ENCODE results near the gene KRT37.
"Not testable (repeated sequence)": the region's sequence is repeated elsewhere in the genome, so short reads cannot be mapped to it uniquely, and the experiment has no call there.

KRT37 gene

GRCh38 chr17:41439375-41439774, 15.0 kb upstream of the KRT37 start:
- no peak overlapping the region for H3K4me3 ChIP-seq (ENCODE audit: insufficient read depth, low read depth, low read length)
- H3K9me3 ChIP-seq (ENCODE audit: control insufficient read depth, low read length): no peaks in the 10 kb centered on the region
- no peak overlapping the region for H3K27ac ChIP-seq (ENCODE audit: insufficient read depth, low read depth, low read length, poor library complexity, severe bottlenecking)
- no peaks in the 10 kb centered on the region for H3K27me3 ChIP-seq (ENCODE audit: control insufficient read depth, insufficient read depth, low read length, poor library complexity, severe bottlenecking)
- no peaks in the 10 kb centered on the region for H3K36me3 ChIP-seq (ENCODE audit: control insufficient read depth, insufficient read depth, low read length)
- H3K4me1 ChIP-seq (ENCODE audit: control insufficient read depth, insufficient read depth, low read length): no peaks in the 10 kb centered on the region
- 72 to 73% methylated on average over 5 of the region's 5 CpGs for WGBS, 2 experiments

GRCh38 chr17:41437769-41438168, 13.4 kb upstream of the KRT37 start:
- WGBS, 2 experiments: 93 to 94% methylated on average over 9 of the region's 9 CpGs
- no peaks in the 10 kb centered on the region for H3K27me3 ChIP-seq (ENCODE audit: control insufficient read depth, insufficient read depth, low read length, poor library complexity, severe bottlenecking)
- no peak overlapping the region for H3K4me3 ChIP-seq (ENCODE audit: insufficient read depth, low read depth, low read length)
- H3K4me1 ChIP-seq (ENCODE audit: control insufficient read depth, insufficient read depth, low read length): no peaks in the 10 kb centered on the region
- no peak overlapping the region for H3K27ac ChIP-seq (ENCODE audit: insufficient read depth, low read depth, low read length, poor library complexity, severe bottlenecking)
- no peaks in the 10 kb centered on the region for H3K36me3 ChIP-seq (ENCODE audit: control insufficient read depth, insufficient read depth, low read length)
- no peaks in the 10 kb centered on the region for H3K9me3 ChIP-seq (ENCODE audit: control insufficient read depth, low read length)

- Histone ChIP-seq H3K27me3 (ENCODE audit: control insufficient read depth, insufficient read depth, low read length, poor library complexity, severe bottlenecking) (no peaks in the 10 kb centered on the region), H3K36me3 (ENCODE audit: control insufficient read depth, insufficient read depth, low read length) (no peaks in the 10 kb centered on the region), H3K4me1 (ENCODE audit: control insufficient read depth, insufficient read depth, low read length) (no peaks in the 10 kb centered on the region), H3K4me3 (ENCODE audit: insufficient read depth, low read depth, low read length) (no peak overlapping the region), H3K9me3 (ENCODE audit: control insufficient read depth, low read length) (no peaks in the 10 kb centered on the region), H3K27ac (ENCODE audit: insufficient read depth, low read depth, low read length, poor library complexity, severe bottlenecking) (no peak overlapping the region)
- WGBS, 2 experiments: 89 to 93% methylated on average over 7 of the region's 7 CpGs
Observed at GRCh38 chr17:41437254-41437653, 12.9 kb upstream of the KRT37 start.

- no peaks in the 10 kb centered on the region for H3K27me3 ChIP-seq (ENCODE audit: control insufficient read depth, insufficient read depth, low read length, poor library complexity, severe bottlenecking)
- no peaks in the 10 kb centered on the region for H3K9me3 ChIP-seq (ENCODE audit: control insufficient read depth, low read length)
- 89 to 91% methylated on average over 4 to 5 of the region's 5 CpGs for WGBS, 2 experiments
Observed at GRCh38 chr17:41434415-41434814, 10.0 kb upstream of the KRT37 start.

GRCh38 chr17:41434005-41434404, 9.6 kb upstream of the KRT37 start:
- Histone ChIP-seq H3K4me1 (ENCODE audit: control insufficient read depth, insufficient read depth, low read length) (no peaks in the 10 kb centered on the region), H3K27me3 (ENCODE audit: control insufficient read depth, insufficient read depth, low read length, poor library complexity, severe bottlenecking) (no peaks in the 10 kb centered on the region), H3K4me3 (ENCODE audit: insufficient read depth, low read depth, low read length) (no peak overlapping the region), H3K27ac (ENCODE audit: insufficient read depth, low read depth, low read length, poor library complexity, severe bottlenecking) (no peak overlapping the region), H3K36me3 (ENCODE audit: control insufficient read depth, insufficient read depth, low read length) (no peaks in the 10 kb centered on the region), H3K9me3 (ENCODE audit: control insufficient read depth, low read length) (no peaks in the 10 kb centered on the region)
- 87 to 90% methylated on average over 4 of the region's 4 CpGs for WGBS, 2 experiments

More at GRCh38 chr17:41434415-41434814, 10.0 kb upstream of the KRT37 start:
- Histone ChIP-seq H3K27ac (ENCODE audit: insufficient read depth, low read depth, low read length, poor library complexity, severe bottlenecking) (no peak overlapping the region), H3K36me3 (ENCODE audit: control insufficient read depth, insufficient read depth, low read length) (no peaks in the 10 kb centered on the region), H3K4me1 (ENCODE audit: control insufficient read depth, insufficient read depth, low read length) (no peaks in the 10 kb centered on the region), H3K4me3 (ENCODE audit: insufficient read depth, low read depth, low read length) (no peak overlapping the region)

- Histone ChIP-seq H3K36me3 (ENCODE audit: control insufficient read depth, insufficient read depth, low read length) (no peaks in the 10 kb centered on the region), H3K27me3 (ENCODE audit: control insufficient read depth, insufficient read depth, low read length, poor library complexity, severe bottlenecking) (no peaks in the 10 kb centered on the region), H3K9me3 (ENCODE audit: control insufficient read depth, low read length) (no peaks in the 10 kb centered on the region), H3K4me3 (ENCODE audit: insufficient read depth, low read depth, low read length) (no peak overlapping the region), H3K27ac (ENCODE audit: insufficient read depth, low read depth, low read length, poor library complexity, severe bottlenecking) (no peak overlapping the region), H3K4me1 (ENCODE audit: control insufficient read depth, insufficient read depth, low read length) (no peaks in the 10 kb centered on the region)
- whole genome bisulfite sequencing, 2 experiments: 67 to 73% methylated on average over 4 of the region's 4 CpGs
Observed at GRCh38 chr17:41433586-41433985, 9.2 kb upstream of the KRT37 start.

GRCh38 chr17:41430376-41430775, 6.0 kb upstream of the KRT37 start:
- H3K27me3 ChIP-seq (ENCODE audit: control insufficient read depth, insufficient read depth, low read length, poor library complexity, severe bottlenecking); H3K4me3 ChIP-seq (ENCODE audit: insufficient read depth, low read depth, low read length); H3K4me1 ChIP-seq (ENCODE audit: control insufficient read depth, insufficient read depth, low read length); H3K36me3 ChIP-seq (ENCODE audit: control insufficient read depth, insufficient read depth, low read length); H3K9me3 ChIP-seq (ENCODE audit: control insufficient read depth, low read length); H3K27ac ChIP-seq (ENCODE audit: insufficient read depth, low read depth, low read length, poor library complexity, severe bottlenecking): not testable (repeated sequence)
- 90 to 92% methylated on average over 9 of the region's 9 CpGs for WGBS, 2 experiments

GRCh38 chr17:41429667-41430066, 5.3 kb upstream of the KRT37 start:
- H3K4me3 ChIP-seq (ENCODE audit: insufficient read depth, low read depth, low read length): no peak overlapping the region
- H3K36me3 ChIP-seq (ENCODE audit: control insufficient read depth, insufficient read depth, low read length): no peaks in the 10 kb centered on the region
- H3K27ac ChIP-seq (ENCODE audit: insufficient read depth, low read depth, low read length, poor library complexity, severe bottlenecking): no peak overlapping the region
- no peaks in the 10 kb centered on the region for H3K27me3 ChIP-seq (ENCODE audit: control insufficient read depth, insufficient read depth, low read length, poor library complexity, severe bottlenecking)
- WGBS, 2 experiments: 91 to 92% methylated on average over 7 of the region's 7 CpGs
- H3K9me3 ChIP-seq (ENCODE audit: control insufficient read depth, low read length): no peaks in the 10 kb centered on the region
- no peaks in the 10 kb centered on the region for H3K4me1 ChIP-seq (ENCODE audit: control insufficient read depth, insufficient read depth, low read length)

- no peaks in the 10 kb centered on the region for H3K9me3 ChIP-seq (ENCODE audit: control insufficient read depth, low read length)
- no peaks in the 10 kb centered on the region for H3K27me3 ChIP-seq (ENCODE audit: control insufficient read depth, insufficient read depth, low read length, poor library complexity, severe bottlenecking)
- no peaks in the 10 kb centered on the region for H3K4me1 ChIP-seq (ENCODE audit: control insufficient read depth, insufficient read depth, low read length)
- H3K36me3 ChIP-seq (ENCODE audit: control insufficient read depth, insufficient read depth, low read length): no peaks in the 10 kb centered on the region
- H3K27ac ChIP-seq (ENCODE audit: insufficient read depth, low read depth, low read length, poor library complexity, severe bottlenecking): no peak overlapping the region
- WGBS, 2 experiments: 64 to 71% methylated on average over 4 of the region's 4 CpGs
- no peak overlapping the region for H3K4me3 ChIP-seq (ENCODE audit: insufficient read depth, low read depth, low read length)
Observed at GRCh38 chr17:41428591-41429291, 4.4 kb upstream of the KRT37 start.

- not testable (repeated sequence) for H3K9me3 ChIP-seq (ENCODE audit: control insufficient read depth, low read length); H3K4me1 ChIP-seq (ENCODE audit: control insufficient read depth, insufficient read depth, low read length); H3K4me3 ChIP-seq (ENCODE audit: insufficient read depth, low read depth, low read length); H3K27ac ChIP-seq (ENCODE audit: insufficient read depth, low read depth, low read length, poor library complexity, severe bottlenecking); H3K36me3 ChIP-seq (ENCODE audit: control insufficient read depth, insufficient read depth, low read length); H3K27me3 ChIP-seq (ENCODE audit: control insufficient read depth, insufficient read depth, low read length, poor library complexity, severe bottlenecking)
- 85 to 89% methylated on average over 11 of the region's 11 CpGs for WGBS, 2 experiments
Observed at GRCh38 chr17:41422586-41422985, 1.8 kb downstream of the KRT37 start.

- no peaks in the 10 kb centered on the region for H3K27me3 ChIP-seq (ENCODE audit: control insufficient read depth, insufficient read depth, low read length, poor library complexity, severe bottlenecking)
- H3K4me3 ChIP-seq (ENCODE audit: insufficient read depth, low read depth, low read length): no peak overlapping the region
- no peaks in the 10 kb centered on the region for H3K36me3 ChIP-seq (ENCODE audit: control insufficient read depth, insufficient read depth, low read length)
- H3K27ac ChIP-seq (ENCODE audit: insufficient read depth, low read depth, low read length, poor library complexity, severe bottlenecking): no peak overlapping the region
- H3K4me1 ChIP-seq (ENCODE audit: control insufficient read depth, insufficient read depth, low read length): no peaks in the 10 kb centered on the region
- WGBS, 2 experiments: 89 to 92% methylated on average over 4 of the region's 4 CpGs
- no peaks in the 10 kb centered on the region for H3K9me3 ChIP-seq (ENCODE audit: control insufficient read depth, low read length)
Observed at GRCh38 chr17:41421617-41422016, 2.8 kb downstream of the KRT37 start.

Measured in ectodermal cell (in vitro differentiated cells).